K562 (cell line): ENCODE data around the gene VTA1. TPM values are rescaled to one million over a fixed set of nuclear protein-coding genes. Genes with fewer than 3 reads are reported as not detected.

Experiments
- ADNP ChIP-seq: fragments of 200-800 bp; sonication (Bioruptor generic); IDR thresholded peaks from 2 replicates; pipeline ENCODE4 v1.6.1; 2016; ENCODE audit warnings: missing genetic modification characterization, missing compliant biosample characterization
- CBX1 ChIP-seq: sonication (generic); IDR thresholded peaks from 2 replicates; pipeline ENCODE4 v1.6.1; 2016; ENCODE audit warnings: antibody characterized with exemption, low read depth, mild to moderate bottlenecking
- CBX3 ChIP-seq, 2 experiments: IDR thresholded peaks; 1 replicate in 1 of 2; 2 replicates in 1 of 2; pipeline ENCODE4 v1.6.1; 2012; ENCODE audit warnings: inconsistent platforms in 2 of 2, low read length in 2 of 2, borderline replicate concordance in 1 of 2, control low read depth in 1 of 2
- FOXK1 ChIP-seq: sonication (generic); formaldehyde crosslinking; IDR thresholded peaks from 2 replicates; pipeline ENCODE4 v1.8.0; 2022; ENCODE audit warnings: missing genetic modification reagents, mild to moderate bottlenecking, borderline replicate concordance
- MAFK ChIP-seq: IDR thresholded peaks from 2 replicates; pipeline ENCODE4 v1.6.1; 2011; ENCODE audit warnings: low read length, improper control_type of control experiment
- NFATC3 ChIP-seq: fragments of 450-650 bp; IDR thresholded peaks from 2 replicates; pipeline ENCODE4 v1.6.1; 2017; ENCODE audit warnings: mild to moderate bottlenecking
- RUNX1 ChIP-seq: sonication (generic); IDR thresholded peaks from 2 replicates; pipeline ENCODE4 v1.6.1; 2016; ENCODE audit warnings: antibody characterized with exemption, low read depth
- YBX1 ChIP-seq: fragments of 450-650 bp; IDR thresholded peaks from 2 replicates; pipeline ENCODE4 v1.7.1; 2016; ENCODE audit warnings: mild to moderate bottlenecking
- ZBTB1 ChIP-seq: sonication (generic); formaldehyde crosslinking; IDR thresholded peaks from 2 replicates; pipeline ENCODE4 v1.8.1; 2023; ENCODE audit warnings: missing genetic modification reagents, low read depth, mild to moderate bottlenecking, borderline replicate concordance
- ZFP36 ChIP-seq: fragments of 150-350 bp; IDR thresholded peaks from 2 replicates; pipeline ENCODE4 v1.6.1; 2018; ENCODE audit warnings: low read length, low read depth; ENCODE audit not compliant: partially characterized antibody
- ZNF561 ChIP-seq: fragments of 450-650 bp; formaldehyde crosslinking; conservative IDR thresholded peaks from 2 replicates; pipeline ENCODE4 v1.4.0; 2020; ENCODE audit warnings: mild to moderate bottlenecking, moderate library complexity
- ZZZ3 ChIP-seq: fragments of 450-650 bp; IDR thresholded peaks from 2 replicates; pipeline ENCODE4 v1.6.1; 2016; ENCODE audit warnings: antibody characterized with exemption, mild to moderate bottlenecking, moderate library complexity
- polyA plus RNA-seq, 8 experiments: library from polyadenylated mRNA; depleted of rRNA in 4 of 8; stranded (reverse) in 5 of 8; unstranded in 3 of 8; fragments of >200 nt; fragmentation: Nextera tagmentation in 2 of 8; fragmentation: Illumina TruSeq in 1 of 8; extraction: Ambion mirVana in 2 of 8; extraction: Trizol in 1 of 8; gene quantifications; 2 replicates each; pipeline versions ENCODE4 v1.2.1 to v1.2.3, GENCODE V29; 2011 to 2014; ENCODE audit warnings: inconsistent platforms in 1 of 8, missing spikeins in 1 of 8
- total RNA-seq, 7 experiments: library from RNA; depleted of rRNA in 6 of 7; stranded (reverse); fragments of >200 nt in 6 of 7; fragmentation: Illumina TruSeq in 2 of 7; extraction: Trizol in 2 of 7; gene quantifications; 2 replicates each; pipeline versions ENCODE4 v1.2.1 to v1.2.3, GENCODE V29; 2011 to 2021; ENCODE audit warnings: low replicate concordance in 1 of 7
- TF ChIP-seq, protein P1 (sequence below): fragments of 450-650 bp; formaldehyde crosslinking; IDR thresholded peaks from 2 replicates; pipeline ENCODE4 v1.4.0; 2022; ENCODE audit warnings: missing genetic modification characterization
- TF ChIP-seq, protein P2 (sequence below): IDR thresholded peaks from 3 replicates; pipeline ENCODE4 v1.6.1; 2011; ENCODE audit warnings: borderline replicate concordance, mild to moderate bottlenecking; ENCODE audit not compliant: insufficient read length, insufficient read depth
- TF ChIP-seq, protein P3 (sequence below): sonication (generic); formaldehyde crosslinking; IDR thresholded peaks from 2 replicates; pipeline ENCODE4 v1.8.0; 2023; ENCODE audit warnings: mild to moderate bottlenecking, missing genetic modification reagents
- TF ChIP-seq, protein P4 (sequence below): fragments of 150-350 bp; conservative IDR thresholded peaks from 2 replicates; pipeline ENCODE4 v1.6.1; 2014; ENCODE audit warnings: low read length

The VTA1 gene
- total and polyA plus RNA-seq, 9 of the 15 experiments (the other 6 are each of a cell fraction or from before 2014, with no cell fraction given): 47.8 to 182 (median 84.6) TPM

DNA sequence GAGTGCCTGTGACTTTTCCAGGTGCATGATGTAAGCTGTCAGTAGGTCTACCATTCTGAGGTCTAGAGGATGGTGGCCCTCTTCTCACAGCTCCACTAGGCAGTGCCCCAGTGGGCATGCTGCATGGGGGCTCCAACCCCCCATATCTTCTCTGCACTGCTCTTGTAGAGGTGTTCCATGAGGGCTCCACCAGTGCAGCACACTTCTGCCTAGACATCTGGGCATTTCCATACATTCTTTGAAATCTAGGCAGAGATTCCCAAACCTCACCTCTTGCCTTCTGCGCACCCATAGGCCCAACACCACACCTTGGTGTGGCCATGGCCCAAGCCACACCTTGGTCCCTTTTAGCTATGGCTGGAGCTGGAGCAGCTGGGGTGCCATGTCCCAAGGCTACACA, 66.3 kb downstream of the VTA1 start (continued):
- TF ChIP-seq FOXK1 (CRISPR knock-in tag) (no peak), ADNP (no peak), MAFK (no peak), CBX1 (peak; percentile 63; the same call in 1 of the 2 replicates), ZZZ3 (no peak), YBX1 (no peak), RUNX1 (no peak), NFATC3 (no peak), CBX3 (IDR thresholded peaks at IDR 0.05; ENCODE audit: borderline replicate concordance in 1 of 2, low read length in 2 of 2) (peak in 1 of 2 experiments; percentile 86; a peak in 1 of 3 replicates), ZNF561 (CRISPR knock-in tag) (no peak), ZBTB1 (CRISPR knock-in tag) (no peak), ZFP36 (peak; percentile 51)
- TF ChIP-seq, protein P1, sequence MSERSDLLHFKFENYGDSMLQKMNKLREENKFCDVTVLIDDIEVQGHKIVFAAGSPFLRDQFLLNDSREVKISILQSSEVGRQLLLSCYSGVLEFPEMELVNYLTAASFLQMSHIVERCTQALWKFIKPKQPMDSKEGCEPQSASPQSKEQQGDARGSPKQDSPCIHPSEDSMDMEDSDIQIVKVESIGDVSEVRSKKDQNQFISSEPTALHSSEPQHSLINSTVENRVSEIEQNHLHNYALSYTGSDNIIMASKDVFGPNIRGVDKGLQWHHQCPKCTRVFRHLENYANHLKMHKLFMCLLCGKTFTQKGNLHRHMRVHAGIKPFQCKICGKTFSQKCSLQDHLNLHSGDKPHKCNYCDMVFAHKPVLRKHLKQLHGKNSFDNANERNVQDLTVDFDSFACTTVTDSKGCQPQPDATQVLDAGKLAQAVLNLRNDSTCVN (CRISPR knock-in tag): no peak
- TF ChIP-seq, protein P2, sequence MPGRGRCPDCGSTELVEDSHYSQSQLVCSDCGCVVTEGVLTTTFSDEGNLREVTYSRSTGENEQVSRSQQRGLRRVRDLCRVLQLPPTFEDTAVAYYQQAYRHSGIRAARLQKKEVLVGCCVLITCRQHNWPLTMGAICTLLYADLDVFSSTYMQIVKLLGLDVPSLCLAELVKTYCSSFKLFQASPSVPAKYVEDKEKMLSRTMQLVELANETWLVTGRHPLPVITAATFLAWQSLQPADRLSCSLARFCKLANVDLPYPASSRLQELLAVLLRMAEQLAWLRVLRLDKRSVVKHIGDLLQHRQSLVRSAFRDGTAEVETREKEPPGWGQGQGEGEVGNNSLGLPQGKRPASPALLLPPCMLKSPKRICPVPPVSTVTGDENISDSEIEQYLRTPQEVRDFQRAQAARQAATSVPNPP: no peak
- TF ChIP-seq, protein P3, sequence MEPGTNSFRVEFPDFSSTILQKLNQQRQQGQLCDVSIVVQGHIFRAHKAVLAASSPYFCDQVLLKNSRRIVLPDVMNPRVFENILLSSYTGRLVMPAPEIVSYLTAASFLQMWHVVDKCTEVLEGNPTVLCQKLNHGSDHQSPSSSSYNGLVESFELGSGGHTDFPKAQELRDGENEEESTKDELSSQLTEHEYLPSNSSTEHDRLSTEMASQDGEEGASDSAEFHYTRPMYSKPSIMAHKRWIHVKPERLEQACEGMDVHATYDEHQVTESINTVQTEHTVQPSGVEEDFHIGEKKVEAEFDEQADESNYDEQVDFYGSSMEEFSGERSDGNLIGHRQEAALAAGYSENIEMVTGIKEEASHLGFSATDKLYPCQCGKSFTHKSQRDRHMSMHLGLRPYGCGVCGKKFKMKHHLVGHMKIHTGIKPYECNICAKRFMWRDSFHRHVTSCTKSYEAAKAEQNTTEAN: no peak
- TF ChIP-seq, protein P4, sequence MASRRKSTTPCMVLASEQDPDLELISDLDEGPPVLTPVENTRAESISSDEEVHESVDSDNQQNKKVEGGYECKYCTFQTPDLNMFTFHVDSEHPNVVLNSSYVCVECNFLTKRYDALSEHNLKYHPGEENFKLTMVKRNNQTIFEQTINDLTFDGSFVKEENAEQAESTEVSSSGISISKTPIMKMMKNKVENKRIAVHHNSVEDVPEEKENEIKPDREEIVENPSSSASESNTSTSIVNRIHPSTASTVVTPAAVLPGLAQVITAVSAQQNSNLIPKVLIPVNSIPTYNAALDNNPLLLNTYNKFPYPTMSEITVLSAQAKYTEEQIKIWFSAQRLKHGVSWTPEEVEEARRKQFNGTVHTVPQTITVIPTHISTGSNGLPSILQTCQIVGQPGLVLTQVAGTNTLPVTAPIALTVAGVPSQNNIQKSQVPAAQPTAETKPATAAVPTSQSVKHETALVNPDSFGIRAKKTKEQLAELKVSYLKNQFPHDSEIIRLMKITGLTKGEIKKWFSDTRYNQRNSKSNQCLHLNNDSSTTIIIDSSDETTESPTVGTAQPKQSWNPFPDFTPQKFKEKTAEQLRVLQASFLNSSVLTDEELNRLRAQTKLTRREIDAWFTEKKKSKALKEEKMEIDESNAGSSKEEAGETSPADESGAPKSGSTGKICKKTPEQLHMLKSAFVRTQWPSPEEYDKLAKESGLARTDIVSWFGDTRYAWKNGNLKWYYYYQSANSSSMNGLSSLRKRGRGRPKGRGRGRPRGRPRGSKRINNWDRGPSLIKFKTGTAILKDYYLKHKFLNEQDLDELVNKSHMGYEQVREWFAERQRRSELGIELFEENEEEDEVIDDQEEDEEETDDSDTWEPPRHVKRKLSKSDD: no peak
